ENCODE measurements around the gene NR1I3. TPM values are rescaled to one million over a fixed set of nuclear protein-coding genes. Genes with fewer than 3 reads are reported as not detected.

NR1I3 gene
- total RNA-seq, 4 donors from 2014 or later, result not detected

DNA sequence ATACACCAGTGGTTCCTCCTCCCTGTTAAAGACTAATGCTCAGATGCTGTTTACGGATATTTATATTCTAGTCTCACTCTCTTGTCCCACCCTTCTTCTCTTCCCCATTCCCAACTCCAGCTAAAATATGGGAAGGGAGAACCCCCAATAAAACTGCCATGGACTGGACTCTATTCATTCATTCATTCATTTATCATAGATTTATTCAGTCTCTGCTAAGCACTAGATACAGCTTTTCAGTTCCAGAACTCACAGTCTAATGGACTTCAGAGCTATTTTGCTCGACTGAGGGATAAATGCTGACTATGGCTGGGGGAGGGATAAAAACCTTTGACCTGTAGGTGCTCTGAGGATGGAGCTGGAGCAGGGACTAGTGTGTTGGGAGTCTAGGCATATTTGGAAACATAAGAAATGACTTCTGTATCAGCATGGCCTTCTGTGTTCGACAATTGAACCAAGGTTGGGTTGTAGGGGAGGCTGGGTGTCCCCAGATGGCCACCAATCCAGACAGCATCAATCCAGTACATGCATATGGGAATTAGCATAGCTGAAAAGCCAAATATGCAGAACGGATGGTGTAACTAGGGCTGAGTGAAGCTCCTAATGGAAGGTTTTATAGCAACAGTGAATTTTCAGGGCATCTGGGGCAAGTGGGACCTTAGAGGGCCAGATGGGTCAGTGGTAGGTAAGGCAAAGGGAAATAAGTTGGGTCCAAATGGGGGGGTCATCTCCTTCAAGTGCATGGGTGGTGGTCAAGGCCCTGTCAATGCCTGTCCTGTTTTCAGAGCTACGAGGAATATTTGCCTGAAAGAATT is 18.7 kb downstream of the NR1I3 start:
- TF ChIP-seq, protein P1, sequence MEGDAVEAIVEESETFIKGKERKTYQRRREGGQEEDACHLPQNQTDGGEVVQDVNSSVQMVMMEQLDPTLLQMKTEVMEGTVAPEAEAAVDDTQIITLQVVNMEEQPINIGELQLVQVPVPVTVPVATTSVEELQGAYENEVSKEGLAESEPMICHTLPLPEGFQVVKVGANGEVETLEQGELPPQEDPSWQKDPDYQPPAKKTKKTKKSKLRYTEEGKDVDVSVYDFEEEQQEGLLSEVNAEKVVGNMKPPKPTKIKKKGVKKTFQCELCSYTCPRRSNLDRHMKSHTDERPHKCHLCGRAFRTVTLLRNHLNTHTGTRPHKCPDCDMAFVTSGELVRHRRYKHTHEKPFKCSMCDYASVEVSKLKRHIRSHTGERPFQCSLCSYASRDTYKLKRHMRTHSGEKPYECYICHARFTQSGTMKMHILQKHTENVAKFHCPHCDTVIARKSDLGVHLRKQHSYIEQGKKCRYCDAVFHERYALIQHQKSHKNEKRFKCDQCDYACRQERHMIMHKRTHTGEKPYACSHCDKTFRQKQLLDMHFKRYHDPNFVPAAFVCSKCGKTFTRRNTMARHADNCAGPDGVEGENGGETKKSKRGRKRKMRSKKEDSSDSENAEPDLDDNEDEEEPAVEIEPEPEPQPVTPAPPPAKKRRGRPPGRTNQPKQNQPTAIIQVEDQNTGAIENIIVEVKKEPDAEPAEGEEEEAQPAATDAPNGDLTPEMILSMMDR (IDR thresholded peaks at IDR 0.05; ENCODE audit: low read depth), result no peak

GRCh38 chr1:161218301-161219077 is 19.5 kb downstream of the NR1I3 start:
- TF ChIP-seq, protein P1 (IDR thresholded peaks at IDR 0.05; ENCODE audit: low read depth), result no peak

- TF ChIP-seq, protein P1 (IDR thresholded peaks at IDR 0.05; ENCODE audit: low read depth), result no peak
Observed at GRCh38 chr1:161217831-161218230, 20.2 kb downstream of the NR1I3 start.

DNA sequence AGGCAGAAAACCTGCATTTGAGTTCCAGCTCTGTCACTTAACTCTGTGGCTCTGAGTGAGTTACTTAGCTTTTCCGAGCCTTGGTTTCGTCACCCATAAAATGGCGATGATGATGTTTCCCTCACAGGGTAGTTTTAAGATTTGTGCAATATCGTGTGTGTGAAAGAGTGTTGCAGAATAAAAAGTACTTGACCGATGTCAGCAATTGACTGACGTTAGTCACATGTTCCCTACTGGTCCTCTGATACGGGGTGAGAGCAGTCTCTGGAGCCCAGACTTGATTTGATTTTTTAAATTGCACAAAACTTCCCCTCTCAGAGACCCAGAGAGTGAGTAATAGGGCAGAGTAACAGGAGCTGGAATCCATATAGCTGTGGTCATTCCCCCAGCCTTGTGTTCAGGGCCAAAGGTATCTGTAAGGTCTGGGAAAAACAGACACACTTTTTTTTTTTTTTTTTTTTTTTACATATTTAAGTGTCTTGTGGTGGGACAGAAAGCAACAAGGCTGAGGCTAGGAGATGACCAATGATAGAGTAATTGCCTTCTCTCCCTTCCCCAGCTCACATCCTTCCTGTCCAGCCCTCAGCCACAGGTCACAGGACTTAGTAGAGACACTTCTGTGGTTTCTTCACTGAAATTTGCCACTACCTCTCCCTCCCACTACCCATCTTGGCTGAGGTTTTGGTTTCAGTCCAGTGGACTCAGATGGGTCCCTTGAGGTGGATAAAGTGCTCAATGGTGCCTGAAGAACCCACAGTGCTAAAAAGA is 20.9 kb downstream of the NR1I3 start:
- TF ChIP-seq, protein P1 (IDR thresholded peaks at IDR 0.05; ENCODE audit: low read depth), result no peak

GRCh38 chr1:161215076-161215475 is 22.9 kb downstream of the NR1I3 start, which contains the start of gene FCER1G:
TSS of gene FCER1G (plus strand) at chr1:161215295. CDS start at chr1:161215322, 27 bp downstream.
- TF ChIP-seq, protein P1 (IDR thresholded peaks at IDR 0.05; ENCODE audit: low read depth), result no peak

DNA sequence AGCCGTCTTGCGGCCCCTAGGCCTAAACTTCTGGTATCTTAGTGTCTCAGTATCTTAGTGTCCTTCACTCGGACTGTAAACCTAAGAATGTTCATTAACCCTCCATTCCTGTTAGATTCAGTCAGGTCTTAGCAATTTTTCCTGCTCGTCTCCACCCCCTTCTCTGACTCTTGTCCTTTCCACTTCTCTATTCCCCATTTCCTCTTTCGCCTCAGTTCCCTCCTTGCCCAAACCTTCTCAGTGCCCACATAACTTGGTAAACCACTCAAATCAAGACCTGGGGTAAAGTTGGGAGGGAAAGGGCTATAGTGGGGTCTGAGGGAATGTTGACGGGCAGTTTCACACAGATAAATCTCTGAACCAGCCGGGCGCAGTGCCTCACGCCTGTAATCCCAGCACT is 23.6 kb downstream of the NR1I3 start:
- TF ChIP-seq, protein P1 (IDR thresholded peaks at IDR 0.05; ENCODE audit: low read depth), result no peak
